Measurements from ENCODE around the gene COX6B2.

GRCh38 chr19:55310498-55310897 lies 44.0 kb downstream of the COX6B2 start:
- TF ChIP-seq CTCF (conservative IDR thresholded peaks at IDR 0.05; ENCODE audit: low read depth, low read length) (no peak), EZH2 (IDR thresholded peaks at IDR 0.05; ENCODE audit: low read length, unreplicated experiment) (no peak)

Data from PC-3 (cell line).